ENCODE data around the gene WDR3.

WDR3 gene

GRCh38 chr1:117952386-117952785 is 22.8 kb downstream of the WDR3 start:
- DNase-seq (ENCODE audit: low read depth) = no peak

DNA sequence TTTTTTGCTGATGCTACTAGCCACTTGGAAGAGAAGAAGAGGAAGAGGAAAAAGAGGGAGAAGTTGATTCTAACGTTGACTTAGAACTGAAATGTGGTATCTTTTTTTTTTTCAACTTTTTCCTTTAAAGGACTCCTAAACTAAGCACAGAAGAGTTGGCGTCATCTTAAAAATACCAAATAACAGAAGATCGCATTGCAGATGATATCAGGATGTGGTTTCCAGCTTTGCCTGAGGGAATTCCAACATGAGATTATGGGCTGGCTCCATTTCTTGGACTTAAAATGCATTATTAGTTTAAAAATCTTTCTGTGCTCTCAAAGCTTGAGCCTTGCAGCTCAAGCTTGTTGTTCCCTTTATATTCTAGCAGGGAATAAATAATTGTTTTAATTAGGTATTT is 29.8 kb downstream of the WDR3 start:
- DNase-seq (ENCODE audit: low read depth) = peak; percentile 60

DNA sequence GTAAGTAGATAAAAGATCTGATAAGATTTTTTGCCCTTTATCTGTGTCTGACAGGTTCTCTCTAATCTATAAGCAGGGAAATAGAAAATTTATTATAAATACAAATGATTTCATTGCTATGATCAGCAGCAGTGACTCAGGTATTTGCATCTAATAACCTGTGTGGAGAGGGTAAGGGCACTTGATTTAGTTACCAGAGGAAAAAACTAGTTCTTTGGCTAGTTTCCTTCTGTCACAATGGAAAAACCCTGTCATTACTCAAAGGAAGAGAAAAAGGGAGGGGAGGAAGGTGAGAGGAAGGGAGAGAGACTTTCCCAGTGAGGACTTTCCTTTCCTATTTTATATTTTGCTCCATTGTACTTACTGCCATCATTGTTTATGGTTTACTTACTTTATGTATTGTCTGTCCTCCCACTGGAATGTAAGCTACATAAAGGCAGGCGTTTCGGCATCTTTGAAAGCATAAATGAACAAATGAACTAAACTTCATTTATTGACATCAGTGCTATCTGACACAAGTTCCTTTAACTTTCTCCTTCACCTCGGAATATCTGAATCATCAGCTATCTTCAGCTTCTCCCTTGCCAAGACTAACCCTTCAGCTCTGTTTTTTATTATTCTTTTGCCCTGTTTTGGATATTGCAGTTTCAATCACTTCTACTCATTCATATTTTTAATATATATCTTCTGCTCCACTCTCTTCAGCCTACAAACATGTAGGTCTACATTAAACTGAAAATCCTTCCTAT is 34.9 kb downstream of the WDR3 start:
- peak; percentile 51 for DNase-seq (ENCODE audit: low read depth)

DNA sequence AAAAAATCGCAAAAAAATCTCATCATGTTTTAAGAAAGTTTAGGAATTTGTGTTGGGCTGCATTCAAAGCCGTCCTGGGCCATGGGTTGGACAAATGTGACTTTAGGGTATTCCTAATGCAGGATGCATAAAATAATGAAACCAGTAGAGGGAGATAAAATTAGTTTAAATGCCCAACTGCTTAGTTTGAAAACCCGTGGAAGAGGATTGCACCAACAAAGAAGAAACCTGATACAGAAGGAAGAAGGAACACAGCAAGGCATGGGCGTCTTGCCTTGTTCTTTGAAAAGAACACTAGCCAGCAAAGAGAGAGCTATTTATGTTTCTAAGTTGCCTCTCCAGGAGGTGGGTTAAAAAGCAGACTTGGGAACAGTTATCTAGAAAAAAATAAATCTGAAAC is 37.9 kb downstream of the WDR3 start:
- peak; percentile 83 for DNase-seq (ENCODE audit: low read depth)

DNA sequence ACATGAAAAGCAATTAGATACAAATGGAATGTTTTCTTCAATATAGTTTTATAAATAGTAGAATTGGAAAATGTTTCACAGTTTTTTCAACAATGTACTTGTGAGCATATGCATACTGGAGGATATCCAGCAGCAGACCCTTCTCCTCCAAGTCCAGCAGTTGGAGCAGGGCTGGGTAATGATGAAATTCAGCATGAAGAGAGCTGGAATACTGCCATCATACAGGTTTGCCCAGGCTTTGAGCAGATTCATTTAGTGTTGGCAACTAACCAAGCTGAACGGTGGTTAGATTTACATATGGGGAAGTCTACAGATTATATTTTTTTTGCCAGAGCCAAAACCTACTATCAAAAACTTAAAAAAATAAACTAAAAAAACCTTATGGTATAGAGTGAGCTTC is 38.3 kb downstream of the WDR3 start:
- peak; percentile 29 for DNase-seq (ENCODE audit: low read depth)

DNA sequence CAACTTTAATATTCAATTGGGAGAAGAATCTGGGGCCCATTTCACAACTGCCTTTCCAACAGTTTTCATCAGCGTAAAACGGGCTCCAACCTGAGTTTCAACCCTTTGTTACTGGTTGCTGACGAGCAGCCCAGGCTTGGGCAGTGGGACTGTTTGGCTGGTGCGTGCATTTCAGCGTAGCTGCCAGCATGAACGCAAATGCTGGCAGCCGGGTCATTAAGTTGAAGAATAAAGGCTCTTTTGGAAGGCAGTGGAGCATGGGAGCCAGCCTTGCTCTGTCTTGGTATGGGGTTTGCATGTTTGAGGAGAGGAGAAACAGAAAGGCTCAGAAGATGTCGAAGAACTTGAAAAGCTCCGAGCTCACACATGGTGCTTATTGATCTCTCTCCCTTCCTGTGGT is 40.7 kb downstream of the WDR3 start:
- no peak for DNase-seq (ENCODE audit: low read depth)

DNA sequence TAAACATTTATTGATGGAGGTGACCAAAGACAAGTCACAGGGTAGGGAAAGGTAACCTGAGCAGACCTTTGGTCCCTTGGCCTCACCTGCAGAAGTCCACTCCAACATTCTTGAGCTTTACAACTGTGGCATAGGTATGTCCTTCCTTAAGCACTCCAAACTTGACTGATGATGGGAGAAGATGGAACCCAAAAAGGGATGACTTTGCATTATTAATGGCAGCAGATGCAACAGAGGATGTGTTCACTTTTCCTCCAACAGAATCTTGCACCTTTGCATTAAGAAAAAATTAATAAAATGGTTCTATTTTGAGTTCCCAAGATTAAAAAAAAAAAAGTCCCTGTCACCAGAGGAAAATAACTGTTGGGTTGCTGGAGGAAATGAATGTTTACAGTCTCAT is 42.2 kb downstream of the WDR3 start:
- DNase-seq (ENCODE audit: low read depth) = no peak

- no peak for DNase-seq (ENCODE audit: low read depth)
Observed at GRCh38 chr1:117976381-117976780, 46.8 kb downstream of the WDR3 start.

DNA sequence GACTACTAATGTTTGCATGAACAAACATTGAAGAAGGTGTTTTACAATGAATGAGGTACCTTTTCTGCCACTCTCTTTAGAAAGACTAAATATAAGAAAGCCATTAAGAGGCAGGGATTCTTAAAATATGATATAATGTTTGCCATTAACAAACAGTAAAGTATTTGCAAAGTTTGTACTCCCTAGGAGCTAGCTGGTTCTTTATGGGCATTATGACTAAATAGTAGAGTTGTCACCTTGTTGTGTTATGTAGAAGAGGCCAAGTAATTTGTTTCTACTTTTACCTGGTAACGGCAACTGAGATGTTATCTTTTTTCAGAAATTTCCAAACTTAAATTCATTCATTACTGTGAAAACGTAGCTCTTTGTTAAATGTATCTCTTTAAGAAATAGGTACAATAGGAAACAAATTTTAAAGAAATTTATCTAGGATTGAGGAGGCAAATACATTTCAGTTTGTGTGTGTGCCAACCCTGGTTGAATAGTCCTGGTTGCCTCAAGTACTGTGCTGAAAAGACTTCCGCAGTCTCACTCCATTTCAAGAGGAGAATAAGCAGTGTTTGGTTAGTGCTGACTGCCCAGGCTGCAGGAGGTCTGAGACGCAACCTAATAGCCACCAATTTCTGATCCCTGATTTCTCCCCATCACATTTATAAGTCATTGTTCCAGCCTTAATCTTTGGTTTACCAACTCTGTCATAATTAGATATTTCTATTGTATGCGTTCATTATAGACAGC is 52.1 kb downstream of the WDR3 start:
- DNase-seq (ENCODE audit: low read depth) = no peak

GRCh38 chr1:117985239-117985638 is 55.7 kb downstream of the WDR3 start:
- no peak for DNase-seq (ENCODE audit: low read depth)

- no peak for DNase-seq (ENCODE audit: low read depth)
Observed at GRCh38 chr1:117985973-117986372, 56.4 kb downstream of the WDR3 start.

DNA sequence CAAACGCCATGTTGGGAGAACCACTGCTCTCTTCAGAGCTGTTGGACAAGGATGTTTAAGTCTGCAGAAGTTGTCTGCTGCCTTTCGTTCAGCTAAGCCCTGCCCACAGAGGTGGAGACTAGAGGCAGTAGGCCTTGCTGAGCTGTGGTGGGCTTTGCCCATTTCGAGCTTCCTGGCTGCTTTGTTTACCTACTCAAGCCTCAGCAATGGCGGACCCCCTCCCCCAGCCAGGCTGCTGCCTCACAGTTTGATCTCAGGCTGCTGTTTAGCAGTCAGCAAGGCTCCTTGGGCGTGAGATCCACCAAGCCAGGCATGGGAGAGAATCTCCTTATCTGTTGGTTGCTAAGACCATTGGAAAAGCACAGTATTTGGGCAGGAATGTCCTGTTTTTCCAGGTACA is 74.8 kb downstream of the WDR3 start:
- DNase-seq (ENCODE audit: low read depth) = no peak

DNA sequence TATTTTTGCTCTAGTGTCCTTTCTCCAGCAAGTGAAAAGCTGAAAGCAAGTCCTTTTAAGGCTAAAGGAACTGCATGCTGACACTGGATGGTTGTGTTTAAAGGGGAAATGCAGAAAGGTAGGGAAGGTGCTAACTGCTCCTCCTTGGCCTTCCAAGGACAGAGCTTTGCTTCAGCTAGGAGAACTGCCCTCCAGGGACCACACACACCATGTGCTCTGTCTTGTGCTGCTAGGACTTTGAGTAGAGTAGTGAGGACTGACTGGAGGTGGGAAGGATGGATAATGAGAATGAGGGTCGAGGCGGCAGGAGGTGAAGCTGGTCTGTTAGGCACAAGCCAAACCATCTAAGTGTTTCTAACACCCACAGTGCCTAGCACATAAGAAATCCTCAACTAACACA is 77.9 kb downstream of the WDR3 start:
- DNase-seq (ENCODE audit: low read depth) = no peak

- no peak for DNase-seq (ENCODE audit: low read depth)
Observed at GRCh38 chr1:118008011-118008410, 78.5 kb downstream of the WDR3 start.

DNA sequence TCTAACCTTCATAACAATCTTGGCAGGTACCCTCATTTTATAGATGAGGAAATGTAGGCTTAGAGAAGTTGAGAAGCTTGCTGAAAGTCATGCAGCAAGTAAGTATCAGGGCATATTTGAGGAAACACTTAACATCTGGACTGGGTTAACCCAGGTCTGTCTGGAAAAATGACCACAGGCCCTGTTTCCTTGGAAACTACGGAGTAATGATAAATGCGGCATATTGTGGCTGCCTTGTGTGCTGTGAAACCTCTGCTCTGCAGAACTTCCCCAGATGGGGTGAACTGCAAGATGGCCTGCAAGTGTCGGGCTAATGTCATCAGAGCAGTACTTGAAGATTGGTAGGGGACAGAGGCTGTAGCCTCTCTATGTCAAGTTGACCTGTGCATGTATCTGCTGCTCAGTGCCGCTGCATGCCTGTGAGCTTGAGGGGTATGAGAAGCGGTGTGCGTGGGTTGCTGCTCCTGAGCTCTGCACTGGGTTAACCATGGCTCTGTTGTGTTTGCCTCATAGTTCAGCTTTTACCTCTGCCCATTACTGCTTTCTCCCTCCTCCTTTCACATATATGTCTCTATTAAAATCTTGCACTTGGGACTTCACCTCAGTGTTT is 83.1 kb downstream of the WDR3 start:
- DNase-seq (ENCODE audit: low read depth) = no peak

DNA sequence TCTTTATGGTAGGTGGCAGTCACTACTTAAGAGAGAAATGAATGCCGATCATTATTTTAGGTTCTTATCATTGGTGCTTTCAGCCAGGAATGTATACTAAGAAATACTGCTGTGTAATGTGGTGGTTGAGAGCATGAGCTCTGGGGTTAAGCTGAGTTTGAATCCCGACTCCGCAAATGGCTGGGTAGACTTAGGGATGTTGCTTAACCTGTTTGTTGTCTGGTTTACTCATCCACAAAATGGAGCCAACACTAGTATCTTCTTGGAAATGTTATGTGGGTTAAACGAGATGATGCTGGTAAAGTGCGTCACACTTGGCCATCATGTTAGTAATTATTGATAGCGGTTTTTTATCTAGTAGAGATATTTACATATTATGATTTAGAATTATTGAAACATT is 83.8 kb downstream of the WDR3 start:
- no peak for DNase-seq (ENCODE audit: low read depth)

GRCh38 chr1:118013938-118014337 is 84.4 kb downstream of the WDR3 start:
- DNase-seq (ENCODE audit: low read depth) = no peak

Data from fibroblast of gingiva (primary cell).